Stimulated activated CD8-positive, alpha-beta memory T cell treated with anti-CD3 and anti-CD28 coated beads, Interleukin-7, amount 100 ng/mL, for 48 hours (primary cell): ENCODE results near the gene PTBP3.

ENCODE experiments used
- DNase-seq, 2 donors: peaks; one replicate each; pipeline ENCODE4 v3.0.0-alpha.2; 2020; ENCODE audit warnings: low read depth in 1 of 2; ENCODE audit errors: extremely low read depth in 1 of 2

PTBP3 gene

DNA sequence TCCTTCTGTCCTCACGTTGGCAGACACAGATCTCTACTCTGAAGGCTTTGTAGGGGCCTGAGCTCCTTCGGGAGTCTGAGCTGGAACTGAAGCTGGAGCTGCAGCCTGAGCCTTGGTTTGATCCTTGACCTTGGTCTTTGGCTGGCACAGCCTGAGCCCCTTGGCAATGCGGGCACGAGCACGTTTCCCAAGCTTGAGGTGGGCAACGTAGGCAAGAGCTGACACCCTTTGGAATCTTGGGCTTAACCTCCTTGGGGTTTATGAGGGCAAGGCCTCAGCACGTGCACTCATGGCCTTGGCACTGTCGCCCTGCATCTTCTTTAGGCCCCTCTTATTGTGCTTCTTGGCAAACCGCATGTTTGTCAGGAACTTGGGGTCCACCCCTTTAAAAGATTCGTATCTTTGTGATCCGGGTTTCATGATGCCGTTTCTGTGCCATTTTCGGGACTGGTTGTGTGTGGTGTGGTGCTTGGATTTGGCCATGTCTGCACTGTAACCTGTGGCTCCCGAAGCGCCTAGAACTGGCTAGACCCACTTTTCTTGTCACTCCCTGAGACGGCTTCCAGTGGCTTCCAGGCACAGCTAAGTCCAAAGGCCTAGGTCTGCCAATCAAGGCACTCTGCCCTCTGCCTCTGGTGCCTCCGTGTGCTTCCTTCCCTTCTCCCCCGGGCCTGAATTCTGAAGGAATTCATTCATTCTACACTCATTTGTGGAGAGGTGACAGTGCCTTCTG, 159.8 kb downstream of the PTBP3 start:
- DNase-seq: no peak

DNA sequence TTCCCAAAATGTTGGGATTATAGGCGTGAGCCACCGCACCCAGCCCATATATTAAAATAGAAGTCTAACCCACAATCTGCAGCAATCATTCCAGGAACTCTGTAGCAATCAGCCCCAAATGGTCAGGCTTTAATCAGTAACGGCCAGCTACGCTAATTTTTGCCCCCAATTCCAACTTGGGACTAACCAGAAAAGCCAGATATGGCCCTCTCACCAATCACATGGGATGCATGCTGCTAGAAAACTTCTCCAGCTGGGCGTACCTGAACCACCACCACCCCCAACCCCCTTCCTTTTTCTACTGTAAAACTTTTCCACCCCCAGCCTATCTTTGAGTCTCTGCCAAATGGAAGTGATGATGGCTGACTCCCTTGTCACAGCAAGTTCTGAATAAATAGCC, 162.5 kb downstream of the PTBP3 start:
- no peak for DNase-seq

DNA sequence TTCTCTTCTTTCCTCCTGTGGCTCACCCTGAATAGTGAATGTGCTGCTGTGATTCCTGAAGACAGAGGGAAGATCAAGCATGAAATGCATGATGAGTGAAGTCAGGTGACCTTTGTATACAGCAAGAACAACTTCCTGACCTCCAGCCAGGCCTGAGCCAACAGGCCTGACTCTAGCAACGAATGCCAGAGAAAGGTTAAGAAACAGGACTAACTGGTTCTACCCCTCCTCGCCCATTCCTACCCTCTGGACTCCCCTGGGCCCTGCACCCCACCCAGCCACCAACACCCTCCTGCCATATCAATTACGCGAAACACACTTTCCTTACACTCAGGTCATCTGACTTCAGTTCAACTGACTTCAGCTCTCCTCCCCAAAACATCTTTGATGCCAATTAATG, 163.2 kb downstream of the PTBP3 start:
- DNase-seq: no peak

DNA sequence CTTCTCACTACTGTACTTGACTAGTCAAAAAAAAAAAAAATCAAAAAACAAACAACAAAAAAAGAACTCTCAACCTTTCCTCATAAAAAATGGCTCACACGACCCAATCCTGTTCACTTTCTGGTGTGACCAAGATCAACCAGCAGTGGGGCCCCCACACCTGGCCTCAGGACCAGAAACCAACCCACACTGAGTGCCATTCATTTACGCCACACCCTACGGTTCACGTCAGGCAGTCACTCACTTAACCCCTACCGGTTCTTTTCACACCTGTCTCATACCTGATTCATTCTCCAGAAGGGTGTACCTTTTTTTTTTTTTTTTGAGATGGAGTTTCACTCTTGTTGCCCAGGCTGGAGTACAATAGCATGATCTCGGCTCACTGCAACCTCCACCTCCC, 164.1 kb downstream of the PTBP3 start:
- no peak for DNase-seq

DNA sequence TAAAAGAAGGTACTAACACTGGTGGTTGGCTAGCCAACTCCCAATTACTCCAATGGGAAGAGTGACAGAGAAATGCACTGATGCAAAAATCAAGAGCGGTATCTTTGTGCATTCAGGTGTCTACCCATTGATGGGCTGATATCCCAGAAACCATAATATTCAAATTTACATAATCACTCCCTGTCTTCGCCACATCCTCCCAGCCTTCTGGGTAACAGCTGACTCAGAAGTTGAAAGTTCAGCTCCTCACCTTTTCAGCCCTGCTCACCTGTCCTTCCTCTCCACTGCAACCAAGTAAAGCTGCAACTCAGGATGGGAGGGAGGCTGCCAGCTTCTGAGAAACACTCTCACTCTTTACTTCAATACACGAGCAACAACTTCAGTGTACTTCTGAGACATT, 165.2 kb downstream of the PTBP3 start:
- no peak for DNase-seq
